Keratinocyte (primary cell): ENCODE measurements around the gene CACNB4. TPM values are rescaled to one million over a fixed set of nuclear protein-coding genes. Genes with fewer than 3 reads are reported as not detected.

Experiments used
- DNase-seq: peaks from one replicate; pipeline ENCODE4 v3.0.0-alpha.2; 2011; ENCODE audit warnings: low read depth, missing footprints, low spot score
- FAIRE-seq: peaks from 2 replicates; lab custom pipeline; 2011; peaks lifted over from hg19 to GRCh38; lab: Jason Lieb, UNC
- H2AFZ ChIP-seq: 2 replicates; pipeline ENCODE4 v1.6.0; 2012; ENCODE audit warnings: low read length, control low read depth, inconsistent platforms; ENCODE audit not compliant: control insufficient read depth
- H3K27ac ChIP-seq: 2 replicates; pipeline ENCODE4 v1.5.1; 2011; ENCODE audit warnings: low read length; ENCODE audit not compliant: control insufficient read depth, insufficient read depth
- H3K27me3 ChIP-seq: 3 replicates; pipeline ENCODE4 v1.6.0; 2011; ENCODE audit warnings: low read length; ENCODE audit not compliant: control insufficient read depth, insufficient read depth; ENCODE audit errors: extremely low read depth
- H3K36me3 ChIP-seq, 2 experiments: 2 replicates in 1 of 2; 3 replicates in 1 of 2; pipeline ENCODE4 v1.5.1; 2011; ENCODE audit warnings: low read length in 2 of 2, mild to moderate bottlenecking in 1 of 2; ENCODE audit not compliant: control insufficient read depth in 2 of 2, insufficient read depth in 2 of 2; ENCODE audit errors: extremely low read depth in 1 of 2
- H3K4me1 ChIP-seq: 3 replicates; pipeline ENCODE4 v1.5.1; 2011; ENCODE audit warnings: low read length; ENCODE audit not compliant: control insufficient read depth, insufficient read depth; ENCODE audit errors: extremely low read depth
- H3K4me2 ChIP-seq: 3 replicates; pipeline ENCODE4 v1.6.0; 2011; ENCODE audit warnings: low read depth, low read length; ENCODE audit not compliant: control insufficient read depth, insufficient read depth; ENCODE audit errors: extremely low read depth
- H3K4me3 ChIP-seq, 3 experiments: fragments of 200-600 bp in 1 of 3; sonication (generic) in 1 of 3; 2 replicates in 2 of 3; 3 replicates in 1 of 3; pipeline ENCODE4 v1.5.1; 2011 to 2016; ENCODE audit warnings: low read length in 3 of 3, mild to moderate bottlenecking in 3 of 3, control low read depth in 2 of 3, inconsistent platforms in 1 of 3, low read depth in 1 of 3, mixed read lengths in 1 of 3, mixed run types in 1 of 3, moderate library complexity in 1 of 3; ENCODE audit not compliant: control insufficient read depth in 2 of 3, insufficient read depth in 2 of 3; ENCODE audit errors: extremely low read depth in 1 of 3
- H3K79me2 ChIP-seq: 2 replicates; pipeline ENCODE4 v1.6.0; 2012; ENCODE audit warnings: low read length; ENCODE audit not compliant: control insufficient read depth, insufficient read depth
- H3K9ac ChIP-seq: 3 replicates; pipeline ENCODE4 v1.6.0; 2011; ENCODE audit warnings: low read length; ENCODE audit not compliant: control insufficient read depth, insufficient read depth; ENCODE audit errors: extremely low read depth
- H3K9me1 ChIP-seq: 3 replicates; pipeline ENCODE4 v1.6.0; 2011; ENCODE audit warnings: low read length; ENCODE audit not compliant: control insufficient read depth, insufficient read depth; ENCODE audit errors: extremely low read depth
- H3K9me3 ChIP-seq: 2 replicates; pipeline ENCODE4 v1.5.1; 2012; ENCODE audit warnings: low read depth, low read length; ENCODE audit not compliant: control insufficient read depth
- H4K20me1 ChIP-seq: 3 replicates; pipeline ENCODE4 v1.6.0; 2011; ENCODE audit warnings: low read length; ENCODE audit not compliant: control insufficient read depth, insufficient read depth; ENCODE audit errors: extremely low read depth
- EZH2 ChIP-seq: IDR thresholded peaks from one replicate; pipeline ENCODE4 v1.6.1; 2012; ENCODE audit warnings: inconsistent platforms, mild to moderate bottlenecking, low read length, moderate library complexity
- dilution Hi-C: fragments of 300-500 bp; cut with MboI; formaldehyde crosslinking; loops from one replicate; pipeline ENCODE4 v1.7.0; 2020; ENCODE audit warnings: low sequenced_read_pairs; ENCODE audit not compliant: extremely low pct_ligation_motif_present
- polyA plus RNA-seq, 5 experiments: library from polyadenylated mRNA; depleted of rRNA in 3 of 5; stranded (reverse) in 3 of 5; stranded (forward) in 1 of 5; unstranded in 1 of 5; fragments of >200 nt; gene quantifications; 1 replicate in 1 of 5; 2 replicates in 3 of 5; 3 replicates in 1 of 5; pipeline versions ENCODE4 v1.2.1 to v1.2.3, GENCODE V29; 2011 to 2012; ENCODE audit warnings: missing spikeins in 2 of 5, low read depth in 1 of 5, low replicate concordance in 1 of 5
- TF ChIP-seq, protein P1 (sequence below), 3 experiments: IDR thresholded peaks in 1 of 3; conservative IDR thresholded peaks in 1 of 3; optimal IDR thresholded peaks in 1 of 3; 2 replicates in 2 of 3; 3 replicates in 1 of 3; pipeline versions ENCODE3 to v1.5.1; 2011; ENCODE audit warnings: low read length in 3 of 3, mild to moderate bottlenecking in 3 of 3, moderate library complexity in 2 of 3, control low read depth in 1 of 3, inconsistent platforms in 1 of 3; ENCODE audit not compliant: insufficient read depth in 2 of 3; ENCODE audit errors: extremely low read depth in 1 of 3

The CACNB4 gene
- polyA plus RNA-seq, 1 donor (not counting 4 experiments of a cell fraction or from before 2014, with no cell fraction given), result 0.30 TPM

DNA sequence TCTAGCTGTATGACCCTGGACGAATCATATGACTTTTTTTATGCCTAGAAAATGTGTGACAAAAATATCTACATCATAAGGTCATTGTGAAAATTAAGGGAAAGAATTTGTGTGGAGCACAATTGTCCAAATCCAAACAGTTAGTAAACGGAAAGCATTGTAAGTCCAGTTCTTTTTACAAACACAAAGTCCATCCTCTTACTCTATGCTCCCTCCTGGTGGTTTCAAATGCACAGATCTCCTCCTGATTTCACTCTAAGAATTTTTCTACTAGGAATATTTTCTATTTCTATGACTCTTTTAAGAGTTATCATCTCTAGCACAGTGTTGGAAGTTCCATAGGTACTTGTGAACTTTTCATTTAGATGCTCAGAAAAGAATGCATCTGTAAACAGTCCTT lies 145.4 kb downstream of the CACNB4 start:
- H3K79me2 ChIP-seq, result no peaks in the 10 kb centered on the region
- no peaks in the 10 kb centered on the region for H3K9me1 ChIP-seq
- FAIRE-seq (no peak), DNase-seq (no peak)
- no peak overlapping the region for H3K27ac ChIP-seq
- H3K4me3 ChIP-seq, result no peak overlapping the region
- H3K9me3 ChIP-seq, result no peaks in the 10 kb centered on the region
- no peaks in the 10 kb centered on the region for H3K4me1 ChIP-seq
- dilution Hi-C loops, result no loop called here
- no peak overlapping the region for H3K4me2 ChIP-seq
- no peak overlapping the region for H3K9ac ChIP-seq
- no peak for TF ChIP-seq EZH2
- TF ChIP-seq, protein P1, sequence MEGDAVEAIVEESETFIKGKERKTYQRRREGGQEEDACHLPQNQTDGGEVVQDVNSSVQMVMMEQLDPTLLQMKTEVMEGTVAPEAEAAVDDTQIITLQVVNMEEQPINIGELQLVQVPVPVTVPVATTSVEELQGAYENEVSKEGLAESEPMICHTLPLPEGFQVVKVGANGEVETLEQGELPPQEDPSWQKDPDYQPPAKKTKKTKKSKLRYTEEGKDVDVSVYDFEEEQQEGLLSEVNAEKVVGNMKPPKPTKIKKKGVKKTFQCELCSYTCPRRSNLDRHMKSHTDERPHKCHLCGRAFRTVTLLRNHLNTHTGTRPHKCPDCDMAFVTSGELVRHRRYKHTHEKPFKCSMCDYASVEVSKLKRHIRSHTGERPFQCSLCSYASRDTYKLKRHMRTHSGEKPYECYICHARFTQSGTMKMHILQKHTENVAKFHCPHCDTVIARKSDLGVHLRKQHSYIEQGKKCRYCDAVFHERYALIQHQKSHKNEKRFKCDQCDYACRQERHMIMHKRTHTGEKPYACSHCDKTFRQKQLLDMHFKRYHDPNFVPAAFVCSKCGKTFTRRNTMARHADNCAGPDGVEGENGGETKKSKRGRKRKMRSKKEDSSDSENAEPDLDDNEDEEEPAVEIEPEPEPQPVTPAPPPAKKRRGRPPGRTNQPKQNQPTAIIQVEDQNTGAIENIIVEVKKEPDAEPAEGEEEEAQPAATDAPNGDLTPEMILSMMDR (optimal IDR thresholded peaks at IDR 0.05 in 1 of 3, IDR thresholded peaks at IDR 0.05 in 1 of 3, conservative IDR thresholded peaks at IDR 0.05 in 1 of 3; ENCODE audit: extremely low read depth in 1 of 3, insufficient read depth in 2 of 3, low read length in 3 of 3), result no peak
- H3K36me3 ChIP-seq, result no peaks in the 10 kb centered on the region
- no peaks in the 10 kb centered on the region for H4K20me1 ChIP-seq
- peaks cover 6% of the 10 kb centered on the region for H3K27me3 ChIP-seq
- H2AFZ ChIP-seq, result no peak overlapping the region

DNA sequence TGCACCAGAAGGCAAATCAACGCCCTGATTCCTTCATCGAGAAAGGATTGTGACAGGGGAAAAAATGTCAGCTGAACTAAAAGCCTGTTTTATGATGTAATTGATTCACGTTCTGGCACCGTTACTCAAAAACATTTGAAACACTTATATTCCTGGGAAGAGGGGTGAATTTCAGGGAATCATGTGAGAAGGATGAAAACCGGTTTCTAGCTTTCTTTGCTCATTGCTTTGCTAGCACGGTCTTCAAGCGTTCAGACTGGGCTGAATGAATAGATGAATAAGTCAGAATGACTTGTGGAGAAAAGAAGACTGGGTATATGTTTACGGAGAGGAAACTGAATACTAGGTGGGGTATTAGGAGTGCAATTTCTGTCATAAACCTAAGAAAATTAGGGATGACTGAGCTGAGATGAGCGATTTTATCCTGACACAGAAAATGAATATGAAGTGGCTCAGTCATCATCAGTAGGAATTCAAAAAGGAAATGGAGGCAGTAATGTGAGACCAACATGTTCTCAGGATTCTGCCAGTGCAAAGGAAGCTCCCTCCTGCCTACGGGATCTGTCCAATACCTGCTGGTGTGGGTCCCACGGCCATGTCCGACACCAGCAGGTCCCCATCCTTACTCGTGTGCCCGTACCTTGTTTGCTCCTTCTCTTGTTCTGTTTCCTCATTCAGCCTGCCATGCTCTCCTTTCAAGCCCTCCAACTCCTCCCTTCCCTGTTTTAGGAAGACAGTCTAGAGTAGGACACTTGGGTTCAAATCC lies 146.0 kb downstream of the CACNB4 start:
- TF ChIP-seq, protein P1 (optimal IDR thresholded peaks at IDR 0.05 in 1 of 3, IDR thresholded peaks at IDR 0.05 in 1 of 3, conservative IDR thresholded peaks at IDR 0.05 in 1 of 3; ENCODE audit: extremely low read depth in 1 of 3, insufficient read depth in 2 of 3, low read length in 3 of 3), result no peak
- TF ChIP-seq EZH2, result no peak
- H3K9me3 ChIP-seq, result no peaks in the 10 kb centered on the region
- no peak overlapping the region for H2AFZ ChIP-seq
- dilution Hi-C loops, result no loop called here
- H3K27ac ChIP-seq, result no peak overlapping the region
- no peak overlapping the region for H3K9ac ChIP-seq
- no peaks in the 10 kb centered on the region for H4K20me1 ChIP-seq
- H3K4me1 ChIP-seq, result peaks cover 4% of the 10 kb centered on the region
- no peak overlapping the region for H3K4me3 ChIP-seq
- H3K4me2 ChIP-seq, result no peak overlapping the region
- no peaks in the 10 kb centered on the region for H3K36me3 ChIP-seq
- no peak for DNase-seq
- FAIRE-seq, result no peak
- peaks cover 6% of the 10 kb centered on the region for H3K27me3 ChIP-seq
- H3K9me1 ChIP-seq, result no peaks in the 10 kb centered on the region
- no peaks in the 10 kb centered on the region for H3K79me2 ChIP-seq
